K562 (cell line): ENCODE results near the gene HEMK1.

Source experiments
- HNRNPUL1 ChIP-seq: fragments of 200-400 bp; formaldehyde crosslinking; IDR thresholded peaks from 2 replicates; pipeline ENCODE4 v1.6.1; 2017; ENCODE audit warnings: low read length
- POLR2G ChIP-seq: fragments of 200-400 bp; formaldehyde crosslinking; IDR thresholded peaks from 2 replicates; pipeline ENCODE4 v1.6.1; 2017; ENCODE audit warnings: low read depth, mild to moderate bottlenecking, antibody characterized with exemption, low read length, moderate library complexity

- TF ChIP-seq HNRNPUL1: no peak
- no peak for TF ChIP-seq POLR2G
Measured at GRCh38 chr3:50537421-50538129, 31.7 kb upstream of the HEMK1 start.
